GM12878 (cell line): ENCODE results near the gene RGS14. TPM values are rescaled to one million over a fixed set of nuclear protein-coding genes. Genes with fewer than 3 reads are reported as not detected.

Experiments
- EGR1 ChIP-seq, 2 experiments: IDR thresholded peaks; 1 replicate in 1 of 2; 2 replicates in 1 of 2; pipeline ENCODE4 v1.6.1; 2011 to 2012; ENCODE audit warnings: low read depth in 2 of 2, low read length in 2 of 2, borderline replicate concordance in 1 of 2, mild to moderate bottlenecking in 1 of 2, moderate library complexity in 1 of 2
- EP300 ChIP-seq, 2 experiments: fragments of 150-350 bp in 1 of 2; IDR thresholded peaks; 2 replicates each; pipeline ENCODE4 v1.6.1; 2011 to 2012; ENCODE audit warnings: low read depth in 2 of 2, low read length in 2 of 2, borderline replicate concordance in 1 of 2, improper control_type of control experiment in 1 of 2, inconsistent platforms in 1 of 2; ENCODE audit not compliant: control insufficient read depth in 1 of 2
- HSF1 ChIP-seq: fragments of 150-350 bp; IDR thresholded peaks from 2 replicates; pipeline ENCODE4 v1.6.1; 2014; ENCODE audit warnings: mild to moderate bottlenecking, low read depth, low read length
- KDM1A ChIP-seq: fragments of 200-600 bp; sonication (generic); IDR thresholded peaks from 2 replicates; pipeline ENCODE4 v1.6.1; 2016; ENCODE audit warnings: borderline replicate concordance
- MYB ChIP-seq: fragments of 150-350 bp; IDR thresholded peaks from 2 replicates; pipeline ENCODE4 v1.6.1; 2014; ENCODE audit warnings: mild to moderate bottlenecking, low read depth, low read length, borderline replicate concordance
- NFIC ChIP-seq: IDR thresholded peaks from 2 replicates; pipeline ENCODE4 v1.6.1; 2012; ENCODE audit warnings: low read depth, mild to moderate bottlenecking, inconsistent platforms, low read length, moderate library complexity
- REST ChIP-seq: IDR thresholded peaks from 2 replicates; pipeline ENCODE4 v1.6.1; 2012; ENCODE audit warnings: mild to moderate bottlenecking, low read depth, low read length
- RFX5 ChIP-seq: IDR thresholded peaks from 2 replicates; pipeline ENCODE4 v1.6.1; 2011; ENCODE audit warnings: low read depth, low read length, improper control_type of control experiment
- SIN3A ChIP-seq: IDR thresholded peaks from 2 replicates; pipeline ENCODE4 v1.6.1; 2012; ENCODE audit warnings: low read depth, low read length, improper control_type of control experiment
- SMC3 ChIP-seq: IDR thresholded peaks from 2 replicates; pipeline ENCODE4 v1.6.1; 2011; ENCODE audit warnings: low read length, improper control_type of control experiment, borderline replicate concordance
- SP1 ChIP-seq: IDR thresholded peaks from one replicate; pipeline ENCODE4 v1.6.1; 2011; ENCODE audit warnings: low read depth, low read length
- ZNF384 ChIP-seq: IDR thresholded peaks from 2 replicates; pipeline ENCODE4 v1.6.1; 2012; ENCODE audit warnings: low read depth, mild to moderate bottlenecking, low read length, improper control_type of control experiment, borderline replicate concordance
- ZNF592 ChIP-seq: fragments of 450-650 bp; IDR thresholded peaks from 2 replicates; pipeline ENCODE4 v1.6.1; 2017; ENCODE audit warnings: mild to moderate bottlenecking, moderate library complexity
- ZZZ3 ChIP-seq: IDR thresholded peaks from 2 replicates; pipeline ENCODE4 v1.6.1; 2011; ENCODE audit warnings: low read depth; ENCODE audit not compliant: control insufficient read depth, insufficient read length
- polyA plus RNA-seq, 11 experiments: library from polyadenylated mRNA; depleted of rRNA in 4 of 11; unstranded in 6 of 11; stranded (reverse) in 5 of 11; fragments of >200 nt; fragmentation: Nextera tagmentation in 4 of 11; fragmentation: Illumina TruSeq in 1 of 11; extraction: Ambion mirVana in 4 of 11; extraction: Trizol in 1 of 11; gene quantifications; 1 replicate in 1 of 11; 2 replicates in 10 of 11; pipeline versions ENCODE4 v1.2.1 to v1.2.3, GENCODE V29; 2011 to 2016; ENCODE audit warnings: inconsistent platforms in 2 of 11, missing spikeins in 2 of 11, low read depth in 1 of 11
- total RNA-seq, 4 experiments: library from RNA; depleted of rRNA in 3 of 4; stranded (reverse); fragments of >200 nt in 3 of 4; fragmentation: Illumina TruSeq in 1 of 4; extraction: Trizol in 1 of 4; gene quantifications; 2 replicates each; pipeline versions ENCODE4 v1.2.1 to v1.2.3, GENCODE V29; 2013 to 2021
- TF ChIP-seq, protein P1 (sequence below): IDR thresholded peaks from 2 replicates; pipeline ENCODE4 v1.6.1; 2012; ENCODE audit warnings: low read depth, low read length, improper control_type of control experiment
- TF ChIP-seq, protein P2 (sequence below): fragments of 450-650 bp; IDR thresholded peaks from 2 replicates; pipeline ENCODE4 v1.6.1; 2017; ENCODE audit warnings: borderline replicate concordance

RGS14 gene
- total and polyA plus RNA-seq, 10 of the 15 experiments (the other 5 are each of a cell fraction or from before 2014, with no cell fraction given): 0.19 to 88.7 (median 54.8) TPM

DNA sequence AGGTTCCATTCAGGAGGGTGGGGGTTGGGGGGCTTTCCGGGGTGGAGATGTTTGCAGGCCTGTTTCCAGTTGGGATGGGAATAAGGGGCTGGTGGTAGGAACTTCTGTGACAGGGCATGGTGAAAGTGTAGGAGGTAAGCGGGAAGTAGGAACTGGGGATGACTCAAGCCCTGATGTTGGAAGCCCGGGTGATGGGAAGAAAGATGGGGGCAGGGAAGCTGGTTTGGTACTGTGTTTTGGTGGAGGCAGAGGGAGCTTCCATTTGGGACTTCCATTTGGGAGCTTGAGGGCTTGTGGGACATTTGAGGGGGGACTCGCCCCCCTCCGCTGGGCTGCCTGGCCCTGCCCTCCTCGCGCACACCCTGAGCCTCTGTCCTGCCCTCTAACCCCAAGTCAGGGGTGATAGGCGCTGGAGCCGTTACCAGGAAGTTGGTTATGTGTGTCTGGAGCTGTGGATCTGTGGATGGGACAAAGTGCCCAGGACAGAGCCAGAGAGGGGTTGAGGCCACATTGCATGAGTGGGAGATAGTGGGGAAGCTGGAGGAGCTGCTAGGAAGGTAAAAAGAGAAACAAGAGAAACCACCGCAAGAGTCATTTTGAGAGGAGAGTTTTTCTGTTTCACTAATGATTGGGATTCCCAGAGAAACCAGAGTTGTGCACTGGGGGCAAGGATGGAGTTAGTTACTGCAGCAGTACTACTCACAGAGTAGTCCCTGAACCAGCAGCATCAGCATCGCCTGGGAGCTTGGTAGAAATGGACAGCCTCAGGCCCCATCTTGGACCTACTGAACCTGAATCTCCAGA, 6.6 kb downstream of the RGS14 start (continued):
- TF ChIP-seq SMC3: no peak
- TF ChIP-seq EGR1 (IDR thresholded peaks at IDR 0.05; ENCODE audit: borderline replicate concordance in 1 of 2, low read depth in 2 of 2, low read length in 2 of 2): peak in 1 of 2 experiments; percentile 52; a peak in 2 of 3 replicates
- TF ChIP-seq, protein P1, sequence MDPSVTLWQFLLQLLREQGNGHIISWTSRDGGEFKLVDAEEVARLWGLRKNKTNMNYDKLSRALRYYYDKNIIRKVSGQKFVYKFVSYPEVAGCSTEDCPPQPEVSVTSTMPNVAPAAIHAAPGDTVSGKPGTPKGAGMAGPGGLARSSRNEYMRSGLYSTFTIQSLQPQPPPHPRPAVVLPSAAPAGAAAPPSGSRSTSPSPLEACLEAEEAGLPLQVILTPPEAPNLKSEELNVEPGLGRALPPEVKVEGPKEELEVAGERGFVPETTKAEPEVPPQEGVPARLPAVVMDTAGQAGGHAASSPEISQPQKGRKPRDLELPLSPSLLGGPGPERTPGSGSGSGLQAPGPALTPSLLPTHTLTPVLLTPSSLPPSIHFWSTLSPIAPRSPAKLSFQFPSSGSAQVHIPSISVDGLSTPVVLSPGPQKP: no peak
- no peak for TF ChIP-seq RFX5
- TF ChIP-seq, protein P2, sequence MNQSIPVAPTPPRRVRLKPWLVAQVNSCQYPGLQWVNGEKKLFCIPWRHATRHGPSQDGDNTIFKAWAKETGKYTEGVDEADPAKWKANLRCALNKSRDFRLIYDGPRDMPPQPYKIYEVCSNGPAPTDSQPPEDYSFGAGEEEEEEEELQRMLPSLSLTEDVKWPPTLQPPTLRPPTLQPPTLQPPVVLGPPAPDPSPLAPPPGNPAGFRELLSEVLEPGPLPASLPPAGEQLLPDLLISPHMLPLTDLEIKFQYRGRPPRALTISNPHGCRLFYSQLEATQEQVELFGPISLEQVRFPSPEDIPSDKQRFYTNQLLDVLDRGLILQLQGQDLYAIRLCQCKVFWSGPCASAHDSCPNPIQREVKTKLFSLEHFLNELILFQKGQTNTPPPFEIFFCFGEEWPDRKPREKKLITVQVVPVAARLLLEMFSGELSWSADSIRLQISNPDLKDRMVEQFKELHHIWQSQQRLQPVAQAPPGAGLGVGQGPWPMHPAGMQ: no peak
- no peak for TF ChIP-seq ZNF592
- no peak for TF ChIP-seq SIN3A
- TF ChIP-seq NFIC: no peak
- no peak for TF ChIP-seq KDM1A
- TF ChIP-seq ZZZ3: no peak
- peak; percentile 67 for TF ChIP-seq SP1
- no peak for TF ChIP-seq MYB
- TF ChIP-seq REST: no peak
- TF ChIP-seq ZNF384: no peak
- TF ChIP-seq HSF1: no peak
- peak; percentile 41 to 82; a peak in 2 of 4 replicates for TF ChIP-seq EP300 (IDR thresholded peaks at IDR 0.05; ENCODE audit: borderline replicate concordance in 1 of 2, control insufficient read depth in 1 of 2, low read depth in 2 of 2, low read length in 2 of 2)
